Renal pelvis (tissue), 4 donors: Measurements from ENCODE around the gene LDLRAD3. TPM values are rescaled to one million over a fixed set of nuclear protein-coding genes. Genes with fewer than 3 reads are reported as not detected.

Source experiments
- DNase-seq: peaks from one replicate; pipeline ENCODE4 v3.0.0-alpha.2; 2013
- polyA plus RNA-seq, 3 donors: library from polyadenylated mRNA; unstranded; fragments of 120-200 nt; gene quantifications; one replicate each; pipeline ENCODE4 v1.2.1, GENCODE V29; 2013; ENCODE audit not compliant: insufficient read length in 3 of 3

LDLRAD3 gene
- polyA plus RNA-seq, 3 donors = 23.1 to 24.7 (median 23.5) TPM

GRCh38 chr11:36014898-36015665 lies 71.2 kb downstream of the LDLRAD3 start:
- DNase-seq = no peak

DNA sequence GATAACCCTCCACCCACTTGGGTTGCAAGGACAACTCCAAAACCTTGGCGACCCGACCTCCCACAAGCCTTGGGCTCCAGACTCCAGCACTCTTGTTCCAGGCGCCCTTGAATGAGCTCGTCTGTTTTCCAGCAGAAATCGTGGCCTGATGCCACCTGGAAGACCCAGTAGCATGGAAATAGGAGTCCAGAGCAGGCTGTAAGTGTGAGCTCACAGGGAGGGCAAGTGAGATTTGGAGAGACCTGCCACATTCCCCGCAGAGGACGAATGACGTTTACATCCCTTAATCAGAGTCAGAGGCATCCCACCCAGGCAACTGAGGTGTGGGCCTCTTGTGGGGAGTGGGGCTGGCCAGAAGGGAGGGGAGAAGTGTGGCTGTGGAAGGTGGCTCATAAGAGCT lies 71.9 kb downstream of the LDLRAD3 start:
- no peak for DNase-seq

DNA sequence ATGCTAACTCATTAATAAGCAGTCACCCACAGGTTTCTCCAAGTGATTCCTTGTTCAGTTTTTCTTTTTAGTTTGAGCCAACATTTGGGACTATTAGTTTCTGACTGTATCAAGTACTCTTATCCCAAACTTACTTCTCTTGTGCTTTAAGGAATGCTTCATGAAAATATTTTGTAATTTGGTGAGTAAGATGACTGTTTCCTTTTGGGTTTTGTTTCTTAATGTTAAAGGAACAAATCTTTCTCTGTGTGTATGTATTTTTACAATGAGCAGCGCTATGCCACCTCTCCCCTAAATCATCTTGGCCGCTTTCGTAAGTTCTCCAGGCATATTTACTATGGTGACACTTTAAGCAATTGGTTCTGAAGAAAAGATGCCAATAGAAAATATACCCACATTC lies 72.4 kb downstream of the LDLRAD3 start:
- no peak for DNase-seq

DNA sequence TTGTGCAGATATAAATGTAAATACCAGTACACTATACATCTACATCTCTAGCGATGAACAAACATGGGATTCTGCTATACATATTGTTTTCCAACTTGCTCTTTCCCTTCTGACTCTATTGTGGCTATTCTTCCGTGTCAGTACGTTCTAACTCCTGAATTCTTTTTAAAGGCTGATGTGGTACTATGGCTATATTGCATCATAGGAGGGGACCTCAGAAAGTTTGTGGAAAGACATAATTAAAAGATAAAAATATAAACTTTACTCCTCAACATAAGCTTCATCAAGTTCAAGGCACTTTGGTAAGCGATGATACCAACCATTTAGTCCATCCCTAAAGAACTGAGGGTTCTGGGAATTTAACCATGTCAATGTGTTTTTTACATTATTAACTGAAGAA lies 72.8 kb downstream of the LDLRAD3 start:
- no peak for DNase-seq

DNA sequence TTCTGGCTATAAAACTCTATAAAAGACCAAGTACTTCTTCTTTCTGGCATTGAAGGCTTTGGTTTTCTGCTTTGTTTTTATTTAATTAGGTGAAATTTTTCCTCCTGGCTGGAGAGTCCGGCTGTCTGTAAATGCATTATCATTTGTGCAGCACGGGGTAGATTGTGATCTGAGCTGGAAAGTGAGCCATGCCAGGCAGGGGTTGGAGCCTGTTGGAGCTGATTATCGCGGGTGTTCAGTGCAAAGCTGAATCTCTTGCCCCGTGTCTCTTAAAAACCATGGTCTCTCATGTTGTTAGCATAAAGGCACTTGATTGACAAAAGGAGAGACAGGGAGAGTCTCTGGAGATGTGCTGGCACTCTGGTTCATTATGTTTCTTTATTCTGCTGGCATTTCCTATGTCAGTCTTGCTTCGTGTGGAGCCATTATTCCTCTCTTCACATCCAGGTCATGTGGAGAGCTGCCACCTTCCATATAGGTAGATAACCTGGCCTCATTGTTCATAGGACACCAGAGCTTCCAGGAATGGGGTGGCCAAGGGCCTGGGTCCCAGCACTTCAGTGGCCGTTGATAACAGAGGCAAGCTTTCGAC lies 75.2 kb downstream of the LDLRAD3 start:
- no peak for DNase-seq

- DNase-seq = no peak
These were observed 75.9 kb downstream of the LDLRAD3 start for GRCh38 chr11:36019722-36020121.

DNA sequence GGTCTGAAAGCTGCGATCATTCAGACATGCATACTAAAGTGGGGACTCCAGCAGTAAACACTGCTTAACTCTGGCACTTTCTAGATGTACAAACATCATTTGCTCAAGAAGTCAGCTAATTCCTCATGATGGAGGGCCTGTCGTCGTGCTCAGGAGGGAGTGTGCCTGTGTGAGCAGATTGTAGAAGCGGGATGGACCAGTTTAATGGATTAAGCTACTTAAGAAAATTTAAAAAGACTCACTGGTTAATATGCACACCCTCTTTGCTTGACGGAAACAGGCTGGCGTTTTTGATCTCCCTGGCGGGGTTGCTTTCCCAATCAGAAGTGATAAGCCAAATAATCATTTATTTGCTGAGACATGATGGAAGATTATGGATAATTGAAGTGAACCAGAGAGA lies 79.0 kb downstream of the LDLRAD3 start:
- DNase-seq = no peak

DNA sequence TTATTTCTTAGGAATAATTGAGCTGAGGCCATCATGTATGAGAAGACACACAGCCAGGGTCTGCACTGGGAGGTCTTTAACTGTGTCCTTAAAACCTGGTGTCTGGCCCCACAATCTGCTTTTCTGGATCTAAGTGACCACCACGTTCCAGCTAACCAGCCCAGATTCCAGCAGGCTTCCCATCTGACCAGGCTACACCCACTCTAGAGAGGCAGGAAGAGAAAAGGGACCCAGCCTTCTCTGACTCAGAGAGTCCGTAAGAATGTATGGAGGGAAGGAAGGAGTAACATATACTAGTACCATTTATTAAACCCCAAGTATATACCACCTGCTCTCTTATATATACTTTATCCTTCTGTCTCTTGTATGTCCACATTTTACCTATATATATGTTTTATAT lies 80.1 kb downstream of the LDLRAD3 start:
- no peak for DNase-seq

DNA sequence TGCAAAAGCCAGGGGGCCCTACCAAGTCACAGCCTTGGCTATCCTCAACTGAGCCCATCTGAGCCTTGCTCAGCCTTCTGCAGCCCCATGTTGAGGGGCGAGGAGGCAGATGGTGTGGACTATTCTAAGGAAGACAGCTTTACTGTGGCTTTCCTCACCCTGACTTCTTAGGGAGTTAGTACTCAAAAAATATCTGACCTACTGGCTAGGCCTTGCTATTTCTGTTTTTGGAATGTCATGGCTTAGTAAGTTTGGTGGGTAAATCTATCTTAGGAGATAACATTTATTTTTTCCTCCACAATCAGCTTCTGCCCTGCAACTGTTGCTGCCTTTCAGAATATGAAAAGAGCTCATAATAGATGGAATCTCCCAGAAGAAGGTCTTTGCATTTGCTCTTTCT lies 80.9 kb downstream of the LDLRAD3 start:
- DNase-seq = no peak

- no peak for DNase-seq
These were observed 82.6 kb downstream of the LDLRAD3 start for GRCh38 chr11:36026315-36026968.

DNA sequence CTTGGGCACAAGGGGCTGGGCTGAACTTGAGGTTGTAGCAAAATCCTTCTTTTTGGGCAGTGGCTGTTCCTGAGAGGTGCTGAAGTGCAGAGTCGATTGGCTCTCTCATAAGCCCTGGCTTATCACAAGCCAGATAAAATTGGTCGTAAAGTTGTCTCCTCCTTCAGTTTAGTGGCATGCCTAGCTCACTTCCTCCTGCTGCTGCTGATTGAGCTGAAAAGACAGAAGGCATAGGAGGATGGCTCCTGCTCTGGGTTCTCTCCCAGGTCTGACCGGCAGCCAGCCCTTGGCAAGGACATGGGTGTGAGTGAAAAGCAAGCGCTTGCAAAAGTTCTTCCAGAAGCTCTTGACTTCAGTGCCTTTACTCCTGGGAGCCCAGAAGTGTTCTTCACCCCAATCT lies 83.9 kb downstream of the LDLRAD3 start:
- DNase-seq = no peak

- no peak for DNase-seq
These were observed 85.8 kb downstream of the LDLRAD3 start for GRCh38 chr11:36029616-36030015.

DNA sequence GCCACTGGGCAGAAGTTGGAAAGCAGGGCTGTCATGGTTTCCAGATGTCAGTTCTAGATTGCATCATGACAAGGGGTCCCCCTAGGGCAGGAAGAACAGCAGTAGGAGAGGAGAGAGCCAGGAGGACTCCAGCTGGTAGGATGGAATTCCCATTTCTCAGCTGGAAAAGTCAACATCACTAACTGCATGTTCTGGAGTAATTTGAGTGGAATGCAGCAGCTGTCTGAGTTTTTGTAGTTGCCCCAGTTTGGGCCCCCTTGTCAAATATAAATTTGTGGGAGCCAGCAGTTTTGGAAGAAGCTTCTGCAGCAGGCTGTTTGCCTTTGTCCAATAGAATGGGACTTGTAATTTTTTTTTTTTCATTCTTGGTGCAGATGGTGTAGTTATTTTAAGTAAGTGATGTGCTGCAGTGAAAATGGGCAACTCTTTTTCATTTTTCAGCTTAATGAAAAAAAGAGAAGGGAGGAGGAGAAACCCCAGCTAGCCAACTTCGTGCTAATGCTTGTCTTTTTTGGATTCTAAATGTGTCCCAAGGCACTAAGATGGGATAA lies 86.9 kb downstream of the LDLRAD3 start:
- DNase-seq = no peak

GRCh38 chr11:36033082-36033751 lies 89.4 kb downstream of the LDLRAD3 start:
- DNase-seq = no peak

- DNase-seq = no peak
These were observed 90.1 kb downstream of the LDLRAD3 start for GRCh38 chr11:36033936-36034335.

- DNase-seq = no peak
These were observed 90.9 kb downstream of the LDLRAD3 start for GRCh38 chr11:36034551-36035331.

DNA sequence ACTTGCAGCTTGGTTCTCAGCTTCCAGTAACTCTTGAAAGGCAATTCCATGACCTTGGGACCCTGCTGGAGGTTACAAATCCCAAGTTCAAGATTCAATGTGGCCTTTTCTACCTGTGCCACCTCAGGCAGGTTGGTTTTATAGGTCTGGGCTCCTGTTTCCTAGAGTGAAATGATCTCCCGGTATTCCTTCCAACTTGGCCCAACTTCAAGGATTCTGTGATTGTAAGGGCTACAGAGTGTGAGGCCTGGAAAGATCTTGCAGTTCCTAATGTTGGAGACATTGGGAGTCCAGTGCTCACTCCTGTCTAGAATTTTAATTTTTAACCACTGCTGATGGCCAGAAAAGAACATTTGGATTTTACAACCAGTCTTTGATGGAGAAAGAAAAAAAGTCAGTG lies 91.6 kb downstream of the LDLRAD3 start:
- no peak for DNase-seq

GRCh38 chr11:36035999-36036398 lies 92.1 kb downstream of the LDLRAD3 start:
- DNase-seq = no peak

DNA sequence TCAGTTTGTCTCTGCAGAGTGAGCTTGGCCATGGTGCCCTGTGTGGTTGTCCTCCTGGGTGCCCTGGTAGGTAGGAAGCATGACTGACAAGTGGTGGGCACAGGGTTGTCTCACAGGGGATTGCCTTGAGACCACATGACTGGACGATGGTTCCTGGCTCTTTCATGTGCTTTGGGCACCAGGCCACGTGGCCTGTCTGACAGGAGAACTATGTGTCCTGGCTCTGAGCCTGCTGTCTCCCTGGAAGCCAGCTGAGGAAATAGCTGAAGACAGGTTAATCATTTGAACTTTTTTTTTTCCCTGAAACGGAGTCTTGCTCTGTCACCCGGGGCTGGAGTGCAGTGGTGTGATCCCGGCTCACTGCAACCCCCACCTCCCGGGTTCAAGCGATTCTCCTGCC lies 93.2 kb downstream of the LDLRAD3 start:
- DNase-seq = no peak

- no peak for DNase-seq
These were observed 94.7 kb downstream of the LDLRAD3 start for GRCh38 chr11:36038541-36038940.

DNA sequence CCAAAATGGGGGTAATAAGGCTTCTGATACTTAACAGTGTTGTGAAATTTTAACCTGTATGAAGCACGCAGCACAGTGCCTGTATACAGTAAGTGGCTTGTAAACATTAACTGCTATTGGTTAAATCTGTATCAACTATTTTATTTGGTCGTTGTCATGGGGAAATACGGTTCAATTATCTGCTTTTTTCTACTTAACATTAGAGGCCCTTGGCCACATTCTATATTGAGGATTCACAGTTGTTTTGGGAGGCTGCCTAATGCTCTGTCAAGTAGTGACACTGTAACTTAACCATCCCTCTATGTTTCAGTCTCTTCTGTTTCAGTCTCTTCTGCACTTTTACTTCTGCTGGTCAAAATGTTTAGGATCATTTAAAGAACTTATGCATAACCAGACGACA lies 95.6 kb downstream of the LDLRAD3 start:
- DNase-seq = no peak
